HepG2 (cell line): Measurements from ENCODE around the gene DDOST. TPM values are rescaled to one million over a fixed set of nuclear protein-coding genes. Genes with fewer than 3 reads are reported as not detected.

Experiments
- ATAC-seq: fragments of 200-7000 bp; cut with Tn5 transposase; 3 replicates; pipeline ENCODE4 v1.9.1; 2020; ENCODE audit warnings: mild to moderate bottlenecking, moderate library complexity
- BruUV-seq: library from RNA; stranded (reverse); fragments of 400-500 nt; replicated peaks from 2 replicates; lab custom pipeline; 2021; lab: Mats Ljungman, UMichigan
- CTCF ChIA-PET: fragments of 300-600 bp; formaldehyde crosslinking; extraction: SDS; loops from one replicate; lab custom pipeline; 2021; ENCODE audit warnings: low total read pairs, inconsistent platforms, low intra/inter-chr PET ratio; lab: Yijun Ruan, JAX
- POLR2A ChIA-PET: fragments of 350-600 bp; sonication (Branson Sonifier 250); formaldehyde crosslinking; loops from one replicate; lab custom pipeline; 2020; ENCODE audit warnings: antibody characterized with exemption, inconsistent platforms; lab: Yijun Ruan, JAX
- DNase-seq: peaks from one replicate; pipeline ENCODE4 v3.0.0-alpha.2; 2015; ENCODE audit warnings: low spot score
- FAIRE-seq: peaks from 3 replicates; lab custom pipeline; 2011; peaks lifted over from hg19 to GRCh38; lab: Jason Lieb, UNC
- H2AFZ ChIP-seq: one replicate; pipeline ENCODE4 v1.6.1; 2011; ENCODE audit warnings: low read length, inconsistent platforms
- H3K27ac ChIP-seq: fragments of 300-600 bp; 3 replicates; pipeline ENCODE4 v1.8.0; 2011; ENCODE audit warnings: mixed run types, mild to moderate bottlenecking, mixed read lengths, low read length, inconsistent platforms; ENCODE audit not compliant: insufficient read depth; ENCODE audit errors: extremely low read length
- H3K27me3 ChIP-seq, 2 experiments: fragments of 200-600 bp in 1 of 2; 2 replicates in 1 of 2; 3 replicates in 1 of 2; pipeline versions ENCODE4 v1.6.0 to v1.8.0; 2011; ENCODE audit warnings: low read length in 2 of 2, mild to moderate bottlenecking in 2 of 2, moderate library complexity in 2 of 2, inconsistent platforms in 1 of 2; ENCODE audit not compliant: insufficient read depth in 2 of 2, control insufficient read depth in 1 of 2
- H3K36me3 ChIP-seq, 2 experiments: fragments of 200-600 bp in 1 of 2; replicated peaks in 1 of 2; 2 replicates in 1 of 2; 3 replicates in 1 of 2; pipeline versions ENCODE4 v1.5.1 to v1.8.0; 2011; ENCODE audit warnings: low read length in 2 of 2, inconsistent platforms in 1 of 2; ENCODE audit not compliant: insufficient read depth in 2 of 2, control insufficient read depth in 1 of 2
- H3K4me1 ChIP-seq: 2 replicates; pipeline ENCODE4 v1.5.1; 2012; ENCODE audit warnings: low read length, inconsistent platforms; ENCODE audit not compliant: insufficient read depth
- H3K4me2 ChIP-seq: 2 replicates; pipeline ENCODE4 v1.6.0; 2011; ENCODE audit warnings: low read depth, low read length, inconsistent platforms
- H3K4me3 ChIP-seq, 3 experiments: fragments of 200-600 bp in 1 of 3; sonication (generic), shearing (Covaris generic) in 1 of 3; replicated peaks in 1 of 3; 2 replicates each; pipeline ENCODE4 v1.5.1; 2011 to 2016; ENCODE audit warnings: low read length in 3 of 3, inconsistent platforms in 2 of 3, low read depth in 2 of 3, mild to moderate bottlenecking in 2 of 3, control low read depth in 1 of 3, mixed read lengths in 1 of 3; ENCODE audit not compliant: insufficient read depth in 1 of 3
- H3K79me2 ChIP-seq: one replicate; pipeline ENCODE4 v1.6.1; 2011; ENCODE audit warnings: low read length, inconsistent platforms; ENCODE audit not compliant: insufficient read depth
- H3K9ac ChIP-seq: 2 replicates; pipeline ENCODE4 v1.6.0; 2011; ENCODE audit warnings: mild to moderate bottlenecking, low read depth, low read length, inconsistent platforms; ENCODE audit not compliant: insufficient read depth
- H3K9me3 ChIP-seq: 2 replicates; pipeline ENCODE4 v1.5.1; 2012; ENCODE audit warnings: mild to moderate bottlenecking, low read length
- H4K20me1 ChIP-seq: 2 replicates; pipeline ENCODE4 v1.6.0; 2011; ENCODE audit warnings: inconsistent platforms, mild to moderate bottlenecking, low read length, moderate library complexity; ENCODE audit not compliant: insufficient read depth
- CEBPB ChIP-seq: IDR thresholded peaks from 2 replicates; pipeline ENCODE4 v1.6.1; 2011; ENCODE audit warnings: low read depth, low read length, improper control_type of control experiment, borderline replicate concordance
- CENPT ChIP-seq: sonication (generic); formaldehyde crosslinking; IDR thresholded peaks from 2 replicates; pipeline ENCODE4 v1.8.0; 2022; ENCODE audit warnings: low read depth, mild to moderate bottlenecking, moderate library complexity, missing genetic modification reagents
- ELF4 ChIP-seq: sonication (generic); formaldehyde crosslinking; IDR thresholded peaks from 2 replicates; pipeline ENCODE4 v1.5.0; 2020; ENCODE audit warnings: missing genetic modification reagents, mild to moderate bottlenecking, moderate library complexity, borderline replicate concordance
- FOSL2 ChIP-seq: sonication (generic); formaldehyde crosslinking; IDR thresholded peaks from 2 replicates; pipeline ENCODE4 v1.4.0; 2020; ENCODE audit warnings: missing genetic modification reagents
- HNF4G ChIP-seq, 2 experiments: sonication (generic) in 1 of 2; formaldehyde crosslinking in 1 of 2; IDR thresholded peaks; 2 replicates each; pipeline versions ENCODE4 v1.4.0 to v1.6.1; 2011 to 2020; ENCODE audit warnings: borderline replicate concordance in 2 of 2, low read depth in 2 of 2, mild to moderate bottlenecking in 2 of 2, low read length in 1 of 2, missing genetic modification reagents in 1 of 2, moderate library complexity in 1 of 2
- KDM3A ChIP-seq: IDR thresholded peaks from 2 replicates; pipeline ENCODE4 v1.6.1; 2018; ENCODE audit warnings: low read depth, missing compliant biosample characterization
- KLF12 ChIP-seq: sonication (generic); formaldehyde crosslinking; IDR thresholded peaks from 2 replicates; pipeline ENCODE4 v1.4.0; 2020; ENCODE audit warnings: missing genetic modification reagents, borderline replicate concordance
- MAFK ChIP-seq, 2 experiments: IDR thresholded peaks in 1 of 2; conservative IDR thresholded peaks in 1 of 2; 2 replicates each; pipeline ENCODE4 v1.6.1; 2011; ENCODE audit warnings: improper control_type of control experiment in 2 of 2, low read length in 2 of 2
- MED1 ChIP-seq: sonication (generic); formaldehyde crosslinking; IDR thresholded peaks from 2 replicates; pipeline ENCODE4 v1.4.0; 2020; ENCODE audit warnings: missing genetic modification reagents
- NR2F1 ChIP-seq, 2 experiments: fragments of 450-650 bp in 1 of 2; formaldehyde crosslinking in 1 of 2; IDR thresholded peaks; 2 replicates each; pipeline versions ENCODE4 v1.5.0 to v1.6.1; 2016 to 2020; ENCODE audit warnings: mild to moderate bottlenecking in 1 of 2, missing compliant biosample characterization in 1 of 2, missing genetic modification reagents in 1 of 2, moderate library complexity in 1 of 2
- PHB2 ChIP-seq: fragments of 450-650 bp; IDR thresholded peaks from 2 replicates; pipeline ENCODE4 v1.6.1; 2018; ENCODE audit not compliant: partially characterized antibody
- PPARG ChIP-seq: conservative IDR thresholded peaks from 2 replicates; pipeline ENCODE4 v1.6.1; 2016; ENCODE audit warnings: missing biosample characterization, missing genetic modification reagents
- ZBTB43 ChIP-seq: sonication (generic); formaldehyde crosslinking; conservative IDR thresholded peaks from 2 replicates; pipeline ENCODE4 v1.4.0; 2020; ENCODE audit warnings: missing genetic modification reagents
- ZFP36 ChIP-seq: fragments of 150-350 bp; IDR thresholded peaks from 2 replicates; pipeline ENCODE4 v1.6.1; 2018; ENCODE audit warnings: borderline replicate concordance, low read length, low read depth; ENCODE audit not compliant: partially characterized antibody
- ZNF225 ChIP-seq: sonication (generic); formaldehyde crosslinking; IDR thresholded peaks from 2 replicates; pipeline ENCODE4 v1.4.0; 2020; ENCODE audit warnings: mild to moderate bottlenecking, missing genetic modification reagents
- ZNF281 ChIP-seq: sonication (generic); formaldehyde crosslinking; IDR thresholded peaks from 2 replicates; pipeline ENCODE4 v1.4.0; 2020; ENCODE audit warnings: missing genetic modification reagents, borderline replicate concordance
- ZNF326 ChIP-seq: sonication (generic); formaldehyde crosslinking; IDR thresholded peaks from 2 replicates; pipeline ENCODE4 v1.4.0; 2020; ENCODE audit warnings: missing genetic modification reagents, borderline replicate concordance
- ZNF569 ChIP-seq: sonication (generic); formaldehyde crosslinking; IDR thresholded peaks from 2 replicates; pipeline ENCODE4 v1.5.0; 2020; ENCODE audit warnings: mild to moderate bottlenecking, missing genetic modification reagents, moderate library complexity, borderline replicate concordance
- ZNF724P ChIP-seq: sonication (generic); formaldehyde crosslinking; IDR thresholded peaks from 2 replicates; pipeline ENCODE4 v1.8.0; 2022; ENCODE audit warnings: missing genetic modification reagents, borderline replicate concordance
- ZNF883 ChIP-seq: sonication (generic); formaldehyde crosslinking; IDR thresholded peaks from 2 replicates; pipeline ENCODE4 v1.5.1; 2020; ENCODE audit warnings: mild to moderate bottlenecking, missing genetic modification reagents; ENCODE audit errors: not compliant biosample characterization
- WGBS: methylation state at CpG from one replicate; pipeline ENCODE4 v1.1.6; 2017; ENCODE audit warnings: low lambda C conversion rate; 5-methylcytosine and 5-hydroxymethylcytosine counted together
- in situ Hi-C: cut with HindIII; loops from 2 replicates; pipeline ENCODE4 v1.10.0; 2017; ENCODE audit warnings: low pct_unique_long_range_greater_than_20kb; ENCODE audit not compliant: extremely low pct_ligation_motif_present
- intact Hi-C: fragments of 100-400 bp; cut with micrococcal nuclease; formaldehyde crosslinking; loops from one replicate; pipeline ENCODE4 v1.10.0; 2022; ENCODE audit not compliant: unreplicated experiment
- polyA plus RNA-seq, 8 experiments: library from polyadenylated mRNA; depleted of rRNA in 3 of 8; stranded (reverse) in 7 of 8; unstranded in 1 of 8; fragments of >200 nt; fragmentation: Illumina TruSeq in 4 of 8; extraction: Trizol in 4 of 8; gene quantifications; 2 replicates each; pipeline versions ENCODE4 v1.2.1 to v1.2.3, GENCODE V29; 2011 to 2016; ENCODE audit warnings: low read depth in 4 of 8, missing spikeins in 1 of 8, mixed read lengths in 1 of 8; ENCODE audit not compliant: insufficient read depth in 1 of 8
- total RNA-seq, 5 experiments: library from RNA; depleted of rRNA; stranded (reverse); fragments of >200 nt; fragmentation: Illumina TruSeq; extraction: Trizol; gene quantifications; 2 replicates each; pipeline ENCODE4 v1.2.3, GENCODE V29; 2016; ENCODE audit warnings: low read depth in 1 of 5

Gene DDOST
- total and polyA plus RNA-seq, 2 of the 13 experiments (the other 11 are each of a cell fraction or from before 2014, with no cell fraction given) = 335 to 494 TPM

- DNase-seq (no peak), ATAC-seq (no peak), FAIRE-seq (no peak)
- ChIA-PET POLR2A (no interaction called here), CTCF (no interaction called here)
- Histone ChIP-seq H4K20me1 (no peaks in the 10 kb centered on the region), H3K79me2 (no peaks in the 10 kb centered on the region), H3K9me3 (no peaks in the 10 kb centered on the region), H2AFZ (no peak overlapping the region), H3K27ac (no peak overlapping the region), H3K27me3 (peaks cover 1 to 20% of the 10 kb centered on the region in 2 experiments; a peak in 4 of 5 replicates), H3K4me3 (no peak overlapping the region), H3K4me1 (peaks cover 26% of the 10 kb centered on the region), H3K9ac (no peak overlapping the region), H3K4me2 (no peak overlapping the region), H3K36me3 (no peaks in the 10 kb centered on the region)
- BruUV-seq = no TSS peak
- WGBS = 56% methylated on average over 1 of the region's 1 CpG
- TF ChIP-seq CEBPB (no peak), ZNF569 (no peak), ZFP36 (no peak), ZNF225 (CRISPR knock-in tag) (no peak), ZBTB43 (CRISPR knock-in tag) (no peak), FOSL2 (CRISPR knock-in tag) (no peak), ELF4 (no peak), ZNF281 (CRISPR knock-in tag) (no peak), NR2F1 (CRISPR knock-in tag; IDR thresholded peaks at IDR 0.05) (no peak), PPARG (CRISPR knock-in tag) (no peak), ZNF883 (CRISPR knock-in tag) (no peak), ZNF724P (CRISPR knock-in tag) (no peak), KLF12 (CRISPR knock-in tag) (no peak), MED1 (CRISPR knock-in tag) (no peak), MAFK (conservative IDR thresholded peaks at IDR 0.05 in 1 of 2, IDR thresholded peaks at IDR 0.05 in 1 of 2; ENCODE audit: low read length in 2 of 2) (no peak), PHB2 (no peak), ZNF326 (CRISPR knock-in tag) (no peak), HNF4G (IDR thresholded peaks at IDR 0.05; ENCODE audit: borderline replicate concordance, low read depth, low read length) (no peak), HNF4G (CRISPR knock-in tag; IDR thresholded peaks at IDR 0.05; ENCODE audit: borderline replicate concordance, low read depth) (no peak), CENPT (no peak), KDM3A (CRISPR knock-in tag) (no peak)
- in situ Hi-C loops (loop anchor here (5.0 kb wide), 1 partner anchor 505 kb away; no protein-coding TSS in a partner anchor), intact Hi-C loops (no loop called here)
Observed at GRCh38 chr1:20691872-20692271, 30.7 kb upstream of the DDOST start.
